DMS79 treated with DMSO at 0.1 percent for 48 hours (cell line): ENCODE results near the gene THAP3.
"Not testable (repeated sequence)": the region's sequence is repeated elsewhere in the genome, so short reads cannot be mapped to it uniquely, and the experiment has no call there.

Experiments
- DNase-seq: peaks from one replicate; lab custom pipeline; 2025; lab: John Stamatoyannopoulos, UW

The THAP3 gene

GRCh38 chr1:6635161-6635909, 10.7 kb downstream of the THAP3 start:
- DNase-seq, result no peak

DNA sequence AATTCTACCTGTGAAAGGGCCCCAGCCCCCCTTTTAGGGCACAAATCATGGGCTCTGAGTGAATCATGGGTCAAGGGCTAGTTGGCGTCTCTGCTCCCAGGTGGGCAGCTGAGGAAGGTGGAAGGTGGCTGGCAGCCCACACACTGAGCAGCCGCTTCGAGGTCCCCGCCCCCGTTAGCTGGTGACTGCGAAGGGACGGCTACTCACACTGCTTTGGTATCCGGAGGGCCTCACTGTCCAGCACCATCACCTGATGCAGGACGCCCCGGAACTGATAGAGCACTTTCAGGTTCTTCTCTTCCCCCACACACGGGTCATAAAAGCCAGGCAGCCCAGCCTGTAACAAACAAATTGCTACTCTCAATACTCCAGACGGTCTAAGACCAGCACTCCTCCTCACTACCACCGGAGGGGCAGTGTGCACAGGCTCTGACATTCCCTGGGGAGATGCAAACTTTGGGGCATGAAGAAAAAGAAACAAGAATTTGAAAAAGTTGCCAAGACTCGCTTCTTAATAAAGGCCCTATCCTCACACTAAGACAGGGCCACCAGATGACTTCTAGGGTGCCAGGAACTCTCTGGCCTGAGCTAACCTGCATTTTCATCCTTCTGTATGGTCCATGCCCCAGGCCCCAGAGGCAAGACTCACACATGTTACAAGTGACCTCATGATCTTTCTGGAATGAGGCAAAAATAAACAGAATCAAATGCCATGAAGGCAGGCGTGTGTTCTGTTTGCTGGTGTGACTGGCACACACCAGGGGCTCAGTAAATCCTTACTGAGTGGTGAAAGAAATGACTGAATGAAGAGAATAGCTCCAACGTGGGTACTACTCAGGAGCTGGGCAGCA, 11.5 kb downstream of the THAP3 start:
- DNase-seq, result no peak

DNA sequence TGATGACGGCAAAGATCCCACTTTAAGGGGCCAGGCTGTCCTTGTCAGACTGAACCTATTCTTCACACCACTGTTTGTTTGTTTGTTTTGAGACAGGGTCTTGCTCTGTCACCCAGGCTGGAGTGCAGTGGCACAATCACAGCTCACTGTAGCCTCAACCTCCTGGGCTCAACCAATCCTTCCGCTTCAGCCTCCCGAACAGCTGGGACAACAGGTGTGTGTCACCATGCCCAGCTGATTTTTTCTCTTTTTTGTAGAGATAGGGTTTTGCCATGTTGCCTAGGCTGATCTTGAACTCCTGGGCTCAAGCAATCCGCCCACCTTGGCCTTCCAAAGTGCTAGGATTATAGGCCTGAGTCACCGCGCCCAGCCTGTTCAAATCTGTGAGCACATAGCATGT, 12.1 kb downstream of the THAP3 start:
- not testable (repeated sequence) for DNase-seq

DNA sequence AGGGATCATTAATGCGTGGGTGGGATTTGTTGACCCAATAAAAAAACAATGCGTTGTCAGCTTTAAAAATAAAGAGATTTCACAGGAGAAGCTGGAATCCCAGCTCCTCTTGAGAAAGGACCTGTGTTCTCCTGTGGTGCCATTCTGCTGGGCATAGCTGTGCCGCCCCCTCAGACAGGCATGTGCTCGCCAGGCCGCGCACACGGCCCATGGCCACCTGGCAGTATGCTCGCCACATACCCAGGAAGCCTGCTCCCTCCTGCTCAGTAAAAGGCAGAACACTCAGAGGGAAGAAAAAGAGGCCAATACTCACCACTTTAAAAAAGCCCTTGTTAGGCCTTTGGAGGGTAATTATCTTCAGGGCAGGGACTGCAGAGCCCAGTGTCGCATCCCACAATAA, 13.1 kb downstream of the THAP3 start:
- DNase-seq, result no peak

DNA sequence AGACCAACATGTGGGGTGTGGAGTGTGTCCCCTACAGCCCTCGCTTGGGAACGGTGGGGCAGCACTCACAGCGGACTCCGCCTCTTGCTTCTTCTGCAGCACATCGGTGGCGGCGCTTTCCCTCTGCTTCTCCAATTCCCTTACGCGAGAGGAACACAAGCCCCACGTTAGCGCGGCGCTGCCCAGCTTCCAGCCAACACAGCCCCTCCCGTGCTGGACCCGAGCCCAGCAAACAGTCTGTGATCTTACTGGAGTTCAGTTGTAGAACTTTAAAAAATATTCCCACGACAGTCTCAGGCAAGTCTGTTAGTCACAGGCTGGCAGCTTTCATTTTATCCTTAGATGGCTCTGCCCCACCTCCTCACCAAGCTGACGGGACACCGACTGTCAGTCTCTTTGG, 13.6 kb downstream of the THAP3 start:
- DNase-seq, result no peak

DNA sequence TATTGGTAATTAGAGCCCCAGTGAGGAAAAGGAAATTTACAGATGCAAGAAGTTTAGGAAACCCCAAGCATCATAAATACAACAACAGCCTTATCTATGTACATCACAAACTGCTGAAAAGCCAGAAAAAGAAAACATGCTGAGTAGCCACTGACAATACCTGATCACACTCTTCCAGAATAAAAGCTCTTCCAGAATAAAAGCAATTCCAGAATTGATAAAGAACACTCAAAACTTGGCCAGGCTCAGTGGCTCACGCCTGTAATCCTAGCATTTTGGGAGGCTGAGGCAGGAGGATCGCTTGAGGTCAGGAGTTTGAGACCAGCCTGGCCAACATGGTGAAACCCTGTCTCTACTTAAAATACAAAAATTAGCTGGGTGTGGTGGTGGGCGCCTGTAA, 16.2 kb downstream of the THAP3 start:
- DNase-seq, result not testable (repeated sequence)

- DNase-seq, result no peak
Measured at GRCh38 chr1:6645018-6645417, 20.4 kb downstream of the THAP3 start.

DNA sequence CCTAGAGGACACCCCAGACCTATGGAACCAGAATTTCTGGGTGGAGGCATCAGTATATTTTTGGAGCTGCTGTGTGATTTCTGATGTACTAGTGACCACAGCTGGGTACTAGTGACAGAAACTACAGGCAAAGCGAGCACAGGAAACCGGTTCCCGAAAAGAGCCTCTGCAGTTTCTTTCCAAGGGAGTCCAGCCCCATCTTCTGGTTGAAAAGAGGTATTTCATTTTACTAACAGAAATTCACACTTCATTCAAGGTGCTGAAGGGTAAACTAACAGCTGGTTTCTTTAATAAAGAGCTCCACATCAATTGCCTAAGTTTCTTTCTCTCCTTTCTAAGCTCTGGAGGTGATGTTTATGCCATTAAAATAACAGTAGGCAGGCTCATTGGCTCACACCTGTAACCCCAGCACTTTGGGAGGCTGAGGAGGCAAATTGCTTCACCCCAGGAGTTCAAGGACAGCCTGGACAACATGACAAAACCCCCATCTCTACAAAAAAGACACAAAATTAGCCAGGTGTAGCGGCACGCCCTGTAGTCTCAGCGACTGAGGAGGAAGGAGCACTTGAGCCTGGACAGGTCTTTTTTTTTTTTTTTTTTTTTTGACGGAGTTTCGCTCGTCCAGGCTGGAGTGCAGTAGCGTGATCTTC, 22.0 kb downstream of the THAP3 start:
- DNase-seq, result peak; percentile 74

- DNase-seq, result no peak
Measured at GRCh38 chr1:6648556-6648955, 23.9 kb downstream of the THAP3 start.

- DNase-seq, result no peak
Measured at GRCh38 chr1:6651909-6652308, 27.2 kb downstream of the THAP3 start.

DNA sequence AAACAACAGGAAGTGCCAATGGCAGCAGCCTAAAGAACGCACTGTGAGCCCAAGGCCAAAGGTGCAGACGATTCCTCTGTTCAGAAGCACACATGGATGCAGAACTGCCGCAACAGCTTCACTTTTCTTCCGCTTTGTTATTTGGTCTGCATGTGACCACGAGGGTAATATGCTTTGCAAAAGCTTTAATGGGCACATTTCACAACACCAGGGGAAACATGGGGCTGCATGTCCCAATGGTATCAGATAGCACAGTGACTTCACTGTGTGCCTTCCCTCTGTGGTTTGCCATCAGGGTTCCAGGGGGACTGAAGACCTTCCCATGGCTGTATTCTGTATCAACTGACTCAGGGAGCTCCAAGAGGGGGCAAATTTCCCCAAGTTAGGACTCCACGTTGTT, 28.3 kb downstream of the THAP3 start:
- no peak for DNase-seq

DNA sequence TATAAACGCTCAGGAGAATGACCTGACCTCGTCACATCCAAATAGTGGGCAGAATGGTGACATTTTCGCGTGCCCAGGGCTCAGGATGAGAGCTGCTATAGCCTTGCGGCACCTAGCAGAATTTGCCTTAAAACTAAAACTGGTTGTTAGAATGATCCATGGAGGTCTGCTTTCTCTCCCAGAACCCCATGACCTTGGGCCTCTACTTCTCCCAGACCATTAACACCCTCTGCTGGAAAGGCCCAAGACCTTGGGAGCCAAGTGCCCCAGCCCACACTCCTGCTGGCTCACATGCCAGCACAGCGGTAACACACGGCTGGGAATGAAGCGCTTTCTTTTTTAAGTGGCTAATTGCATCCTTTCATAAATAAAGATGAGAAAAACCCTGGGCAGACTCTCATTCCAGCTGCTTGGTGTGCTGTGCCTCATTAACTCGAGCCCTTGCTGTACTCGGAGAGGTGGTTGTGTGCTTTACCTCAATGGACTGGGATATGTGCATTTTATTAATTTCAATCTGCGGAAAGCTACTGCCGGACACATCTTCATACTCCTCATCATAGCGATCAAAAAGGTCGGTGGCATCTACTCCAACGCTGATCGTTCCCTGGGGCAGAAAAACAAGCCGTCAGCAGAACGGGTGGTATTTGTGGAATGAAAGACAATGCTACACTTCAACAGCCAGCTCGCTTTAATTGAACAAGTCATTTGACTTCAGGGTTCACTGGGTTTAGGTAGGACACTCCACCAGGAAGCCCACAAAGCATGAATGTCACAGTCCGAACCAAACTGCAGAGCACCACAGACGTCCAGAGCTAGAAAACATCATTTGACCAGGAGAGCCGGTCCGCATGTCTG, 29.0 kb downstream of the THAP3 start:
- peak; percentile 73 for DNase-seq

DNA sequence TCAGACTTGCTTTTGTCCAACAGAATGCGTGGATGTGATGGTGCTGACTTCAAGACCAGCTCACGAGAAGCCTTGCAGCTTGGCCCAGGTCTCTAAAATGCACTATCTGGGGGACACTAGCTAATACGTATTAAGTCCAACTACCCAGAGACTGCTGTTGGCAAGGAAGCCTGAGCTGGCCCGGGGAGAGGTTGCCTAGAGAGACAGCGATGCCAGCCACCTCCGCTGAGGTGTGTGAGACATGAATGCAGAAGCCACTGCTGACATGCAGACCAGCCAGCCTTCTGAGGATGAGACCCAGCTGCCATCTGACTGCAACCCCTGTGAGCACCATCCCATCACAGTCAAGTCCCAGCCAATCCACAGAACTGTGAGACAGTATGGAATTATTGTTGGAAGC, 32.5 kb downstream of the THAP3 start:
- no peak for DNase-seq

DNA sequence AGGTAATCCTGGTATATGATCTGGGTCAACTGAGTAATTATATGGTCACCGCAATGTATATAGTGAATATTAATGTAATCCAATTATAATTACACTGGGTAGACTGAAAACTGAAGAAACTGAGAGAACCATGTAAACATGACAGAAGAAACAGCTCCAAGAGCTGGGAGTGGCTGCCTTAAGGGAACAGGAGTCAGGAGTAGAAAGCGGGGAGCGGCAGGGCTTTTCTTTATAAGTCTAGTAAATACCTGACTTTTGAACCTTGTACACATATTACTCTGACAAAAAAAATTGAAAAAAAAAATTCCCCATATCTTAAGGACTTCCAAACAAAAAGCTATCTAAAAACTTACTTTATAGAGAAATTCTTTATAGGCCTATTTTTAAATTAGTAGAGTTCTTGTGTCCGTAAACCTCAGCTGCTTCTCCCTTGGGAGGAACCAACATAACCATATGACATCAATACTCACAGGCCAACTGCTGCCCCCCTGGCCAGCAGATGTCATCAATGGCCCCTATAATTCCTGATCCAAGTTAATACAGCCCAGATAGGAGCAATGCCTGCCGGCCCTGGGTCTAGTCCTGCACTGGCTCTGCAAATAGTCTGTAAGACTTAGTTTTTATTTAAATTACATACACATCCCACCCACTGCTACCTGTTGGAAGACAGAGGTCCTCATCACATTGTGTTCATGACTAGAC, 33.8 kb downstream of the THAP3 start:
- no peak for DNase-seq

DNA sequence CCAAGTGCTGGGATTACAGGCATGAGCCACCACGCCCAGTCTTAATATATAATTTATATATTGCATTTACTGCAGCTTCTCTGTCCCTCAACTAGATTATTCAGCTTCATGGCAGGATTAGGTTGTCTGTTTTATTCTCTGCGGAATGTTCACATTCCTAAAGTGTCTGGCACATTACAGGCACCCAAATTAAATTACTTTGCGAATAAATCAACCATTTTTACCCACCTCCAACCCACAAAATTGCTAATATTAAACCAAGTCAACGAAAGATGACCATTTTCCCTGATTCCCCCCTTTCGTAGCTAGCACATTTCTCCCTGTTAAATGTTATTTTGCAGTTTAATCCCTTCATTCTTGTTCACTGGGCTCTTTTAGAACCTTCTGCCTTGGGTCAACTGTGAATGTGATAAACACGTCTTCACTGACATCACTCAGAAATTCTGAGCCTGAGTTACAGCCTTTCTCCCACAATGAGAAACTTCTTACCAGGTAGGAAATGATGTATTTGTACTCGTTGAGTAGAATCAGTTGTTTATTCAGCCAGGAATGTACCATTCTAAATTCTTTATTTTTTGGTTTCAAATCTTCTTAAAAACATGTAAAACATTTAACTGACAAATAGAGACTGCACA, 35.9 kb downstream of the THAP3 start:
- DNase-seq, result no peak

DNA sequence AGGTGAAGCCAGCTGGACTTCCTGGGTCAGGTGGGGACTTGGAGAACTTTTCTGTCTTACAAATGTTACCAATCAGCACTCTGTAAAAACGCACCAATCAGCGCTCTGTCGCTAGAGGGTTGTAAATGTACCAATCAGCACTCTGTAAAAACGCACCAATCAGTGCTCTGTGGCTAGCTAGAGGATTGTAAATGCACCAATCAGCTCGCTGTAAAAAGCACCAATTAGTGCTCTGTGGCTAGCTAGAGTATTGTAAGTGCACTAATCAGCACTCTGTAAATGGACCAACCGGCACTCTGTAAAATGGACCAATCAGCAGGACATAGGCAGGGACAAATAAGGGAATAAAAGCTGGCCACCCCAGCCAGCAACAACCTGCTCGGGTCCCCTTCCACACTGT, 37.8 kb downstream of the THAP3 start:
- DNase-seq, result not testable (repeated sequence)

GRCh38 chr1:6666696-6667095, 42.0 kb downstream of the THAP3 start:
- no peak for DNase-seq

DNA sequence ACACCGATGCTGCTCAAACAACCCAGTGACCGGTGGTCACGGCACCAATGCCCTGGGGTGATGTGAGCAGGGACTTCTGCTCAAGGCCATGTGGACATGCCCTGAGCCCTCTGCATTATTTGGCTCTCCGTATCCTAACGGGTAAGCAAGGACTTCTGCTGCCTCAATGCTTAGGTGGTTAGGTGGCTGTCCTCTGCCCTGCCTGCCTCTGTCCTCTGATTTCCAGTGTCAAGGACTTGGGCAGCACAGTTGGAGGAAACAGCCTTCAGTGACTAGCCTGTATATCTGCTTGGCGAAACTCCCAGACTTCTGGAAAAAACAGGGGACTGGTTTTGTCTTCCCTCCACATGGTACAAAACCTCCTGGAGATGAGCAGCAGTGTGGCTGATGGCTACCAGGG, 42.5 kb downstream of the THAP3 start:
- no peak for DNase-seq

GRCh38 chr1:6668503-6668902, 43.8 kb downstream of the THAP3 start:
- no peak for DNase-seq

- no peak for DNase-seq
Measured at GRCh38 chr1:6672558-6672957, 47.9 kb downstream of the THAP3 start.
